ENCODE results near the gene TBX15.

The TBX15 gene

GRCh38 chr1:119011116-119011515 lies 23.0 kb upstream of the TBX15 start:
- no peak for TF ChIP-seq EZH2phosphoT487 (IDR thresholded peaks at IDR 0.05; ENCODE audit: low read depth)
- TF ChIP-seq, protein P1, sequence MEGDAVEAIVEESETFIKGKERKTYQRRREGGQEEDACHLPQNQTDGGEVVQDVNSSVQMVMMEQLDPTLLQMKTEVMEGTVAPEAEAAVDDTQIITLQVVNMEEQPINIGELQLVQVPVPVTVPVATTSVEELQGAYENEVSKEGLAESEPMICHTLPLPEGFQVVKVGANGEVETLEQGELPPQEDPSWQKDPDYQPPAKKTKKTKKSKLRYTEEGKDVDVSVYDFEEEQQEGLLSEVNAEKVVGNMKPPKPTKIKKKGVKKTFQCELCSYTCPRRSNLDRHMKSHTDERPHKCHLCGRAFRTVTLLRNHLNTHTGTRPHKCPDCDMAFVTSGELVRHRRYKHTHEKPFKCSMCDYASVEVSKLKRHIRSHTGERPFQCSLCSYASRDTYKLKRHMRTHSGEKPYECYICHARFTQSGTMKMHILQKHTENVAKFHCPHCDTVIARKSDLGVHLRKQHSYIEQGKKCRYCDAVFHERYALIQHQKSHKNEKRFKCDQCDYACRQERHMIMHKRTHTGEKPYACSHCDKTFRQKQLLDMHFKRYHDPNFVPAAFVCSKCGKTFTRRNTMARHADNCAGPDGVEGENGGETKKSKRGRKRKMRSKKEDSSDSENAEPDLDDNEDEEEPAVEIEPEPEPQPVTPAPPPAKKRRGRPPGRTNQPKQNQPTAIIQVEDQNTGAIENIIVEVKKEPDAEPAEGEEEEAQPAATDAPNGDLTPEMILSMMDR (IDR thresholded peaks at IDR 0.05; ENCODE audit: low read depth, low read length), result no peak
- Histone ChIP-seq H3K79me2 (ENCODE audit: low read length) (no peaks in the 10 kb centered on the region), H2AFZ (ENCODE audit: low read depth, low read length) (no peak overlapping the region), H3K4me2 (ENCODE audit: low read length) (no peak overlapping the region), H3K27me3 (ENCODE audit: low read depth, low read length) (no peaks in the 10 kb centered on the region), H3K4me3 (ENCODE audit: low read length) (no peak overlapping the region), H4K20me1 (ENCODE audit: insufficient read depth, low read length) (no peaks in the 10 kb centered on the region), H3K4me1 (ENCODE audit: low read length) (no peaks in the 10 kb centered on the region), H3K27ac (ENCODE audit: low read length) (no peak overlapping the region), H3K9me3 (ENCODE audit: insufficient read depth, low read length) (no peaks in the 10 kb centered on the region), H3K9ac (ENCODE audit: low read length) (no peak overlapping the region), H3K36me3 (replicated peaks; ENCODE audit: low read depth, low read length) (no peaks in the 10 kb centered on the region)

GRCh38 chr1:119010201-119010600 lies 22.1 kb upstream of the TBX15 start:
- no peaks in the 10 kb centered on the region for H4K20me1 ChIP-seq (ENCODE audit: insufficient read depth, low read length)
- no peak overlapping the region for H2AFZ ChIP-seq (ENCODE audit: low read depth, low read length)
- H3K27ac ChIP-seq (ENCODE audit: low read length), result no peak overlapping the region
- no peaks in the 10 kb centered on the region for H3K9me3 ChIP-seq (ENCODE audit: insufficient read depth, low read length)
- no peak for TF ChIP-seq EZH2phosphoT487 (IDR thresholded peaks at IDR 0.05; ENCODE audit: low read depth)
- TF ChIP-seq, protein P1 (IDR thresholded peaks at IDR 0.05; ENCODE audit: low read depth, low read length), result no peak
- H3K4me1 ChIP-seq (ENCODE audit: low read length), result no peaks in the 10 kb centered on the region
- no peaks in the 10 kb centered on the region for H3K79me2 ChIP-seq (ENCODE audit: low read length)
- H3K4me3 ChIP-seq (ENCODE audit: low read length), result no peak overlapping the region
- no peaks in the 10 kb centered on the region for H3K36me3 ChIP-seq (replicated peaks; ENCODE audit: low read depth, low read length)
- no peak overlapping the region for H3K9ac ChIP-seq (ENCODE audit: low read length)
- no peaks in the 10 kb centered on the region for H3K27me3 ChIP-seq (ENCODE audit: low read depth, low read length)
- no peak overlapping the region for H3K4me2 ChIP-seq (ENCODE audit: low read length)

- Histone ChIP-seq H3K79me2 (ENCODE audit: low read length) (no peaks in the 10 kb centered on the region), H3K27me3 (ENCODE audit: low read depth, low read length) (no peaks in the 10 kb centered on the region), H4K20me1 (ENCODE audit: insufficient read depth, low read length) (no peaks in the 10 kb centered on the region), H3K4me3 (ENCODE audit: low read length) (no peak overlapping the region), H3K4me2 (ENCODE audit: low read length) (no peak overlapping the region), H3K27ac (ENCODE audit: low read length) (no peak overlapping the region), H3K9me3 (ENCODE audit: insufficient read depth, low read length) (no peaks in the 10 kb centered on the region), H3K9ac (ENCODE audit: low read length) (no peak overlapping the region), H3K36me3 (replicated peaks; ENCODE audit: low read depth, low read length) (no peaks in the 10 kb centered on the region), H2AFZ (ENCODE audit: low read depth, low read length) (no peak overlapping the region), H3K4me1 (ENCODE audit: low read length) (no peaks in the 10 kb centered on the region)
- TF ChIP-seq EZH2phosphoT487 (IDR thresholded peaks at IDR 0.05; ENCODE audit: low read depth), result no peak
- TF ChIP-seq, protein P1 (IDR thresholded peaks at IDR 0.05; ENCODE audit: low read depth, low read length), result no peak
Measured at GRCh38 chr1:119009312-119009655, 21.1 kb upstream of the TBX15 start.

GRCh38 chr1:119008483-119009311 lies 20.6 kb upstream of the TBX15 start:
- H3K27me3 ChIP-seq (ENCODE audit: low read depth, low read length), result no peaks in the 10 kb centered on the region
- H3K9me3 ChIP-seq (ENCODE audit: insufficient read depth, low read length), result no peaks in the 10 kb centered on the region
- H3K4me2 ChIP-seq (ENCODE audit: low read length), result no peak overlapping the region
- TF ChIP-seq, protein P1 (IDR thresholded peaks at IDR 0.05; ENCODE audit: low read depth, low read length), result peak; percentile 54
- TF ChIP-seq EZH2phosphoT487 (IDR thresholded peaks at IDR 0.05; ENCODE audit: low read depth), result no peak
- H3K9ac ChIP-seq (ENCODE audit: low read length), result no peak overlapping the region
- no peak overlapping the region for H3K4me3 ChIP-seq (ENCODE audit: low read length)
- no peak overlapping the region for H3K27ac ChIP-seq (ENCODE audit: low read length)
- no peaks in the 10 kb centered on the region for H3K79me2 ChIP-seq (ENCODE audit: low read length)
- no peaks in the 10 kb centered on the region for H4K20me1 ChIP-seq (ENCODE audit: insufficient read depth, low read length)
- H3K36me3 ChIP-seq (replicated peaks; ENCODE audit: low read depth, low read length), result no peaks in the 10 kb centered on the region
- no peak overlapping the region for H2AFZ ChIP-seq (ENCODE audit: low read depth, low read length)
- no peaks in the 10 kb centered on the region for H3K4me1 ChIP-seq (ENCODE audit: low read length)

Measured in OCI-LY3 (cell line).